ENCODE results near the gene ZNF208.
A peak's percentile ranks its signal among the peaks of the same experiment; 100 is the strongest.
"Not testable (repeated sequence)": the region's sequence is repeated elsewhere in the genome, so short reads cannot be mapped to it uniquely, and the experiment has no call there.

Gene ZNF208

DNA sequence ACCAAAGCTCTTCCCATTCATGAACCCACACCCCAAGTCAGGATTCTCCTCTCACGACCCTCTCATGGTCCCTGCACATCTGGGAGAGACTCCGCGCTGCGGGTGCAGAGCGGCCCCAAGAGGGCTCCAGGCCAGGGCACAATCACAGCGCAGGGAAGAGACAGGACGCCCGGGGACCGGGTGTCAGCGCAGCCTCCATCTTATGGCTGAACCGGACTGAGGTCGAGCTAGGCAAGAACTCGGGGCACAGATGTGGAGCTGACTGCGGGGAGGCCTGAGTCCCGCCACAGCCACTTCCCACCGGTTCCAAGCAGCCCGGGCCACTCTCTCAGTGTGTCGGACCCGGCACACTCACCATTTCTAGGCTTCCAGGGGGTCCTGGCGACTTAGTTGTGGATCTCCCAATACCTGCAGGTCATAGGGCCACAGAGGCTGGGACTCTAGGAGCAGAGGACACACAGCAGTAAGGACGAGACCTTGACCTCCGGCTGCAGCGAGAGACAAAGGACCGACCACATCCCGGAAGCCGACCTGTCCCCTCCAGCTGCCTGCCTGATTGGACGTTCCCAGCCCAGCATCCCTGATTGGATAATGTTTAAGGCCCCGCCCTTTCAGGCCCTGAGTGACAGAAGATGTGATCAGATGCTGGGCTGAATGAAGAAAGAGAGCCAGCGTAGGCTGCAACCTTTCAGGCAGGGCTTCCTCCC, at the start of gene ZNF208:
TSS of gene ZNF208 (minus strand) at position 507 of the 707 bp plus-strand sequence. CDS start at position 358, 149 bp downstream.
- DNase-seq (ENCODE audit: low spot score), result peak; percentile 18

DNA sequence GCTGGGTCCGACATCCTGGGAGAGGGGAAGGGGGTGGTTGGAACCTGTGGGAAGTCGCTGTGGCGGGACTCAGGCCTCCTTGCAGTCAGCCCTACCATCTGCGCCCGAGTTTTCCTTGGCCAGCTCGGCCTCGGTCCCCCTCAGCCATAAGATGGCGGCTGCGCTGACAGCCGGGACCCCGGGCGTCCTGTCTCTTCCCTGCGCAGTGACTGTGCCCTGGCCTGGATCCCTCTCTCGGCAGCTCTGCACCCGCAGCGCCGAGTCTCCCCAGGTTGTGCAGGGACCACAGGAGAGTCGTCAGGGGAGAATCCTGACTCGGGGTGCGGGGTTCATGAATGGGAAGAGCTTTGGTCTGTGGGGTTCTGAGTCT, 41.9 kb upstream of the ZNF208 start:
- no peak for DNase-seq (ENCODE audit: low spot score)

GRCh38 chr19:22041151-22041550, 30.4 kb upstream of the ZNF208 start:
- DNase-seq (ENCODE audit: low spot score), result not testable (repeated sequence)

DNA sequence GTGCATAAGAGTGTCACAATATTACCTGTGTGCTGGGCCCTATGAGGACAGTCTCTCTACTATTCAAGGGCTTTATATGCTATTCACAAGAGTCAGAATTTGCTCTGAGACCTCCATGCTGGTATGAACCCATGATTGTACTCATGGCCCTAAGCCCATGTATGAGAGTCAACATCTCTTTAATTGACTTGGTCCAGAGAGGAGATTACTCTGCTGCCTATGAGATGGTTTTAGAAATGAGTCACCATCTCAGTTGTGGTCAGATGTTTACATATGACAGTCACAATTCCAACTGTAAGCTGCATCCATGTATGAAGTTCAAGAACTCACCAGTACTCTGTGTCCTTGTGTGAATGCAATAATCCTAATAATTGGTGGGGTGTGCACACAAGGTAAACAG, 19.9 kb upstream of the ZNF208 start:
- DNase-seq (ENCODE audit: low spot score), result no peak

DNA sequence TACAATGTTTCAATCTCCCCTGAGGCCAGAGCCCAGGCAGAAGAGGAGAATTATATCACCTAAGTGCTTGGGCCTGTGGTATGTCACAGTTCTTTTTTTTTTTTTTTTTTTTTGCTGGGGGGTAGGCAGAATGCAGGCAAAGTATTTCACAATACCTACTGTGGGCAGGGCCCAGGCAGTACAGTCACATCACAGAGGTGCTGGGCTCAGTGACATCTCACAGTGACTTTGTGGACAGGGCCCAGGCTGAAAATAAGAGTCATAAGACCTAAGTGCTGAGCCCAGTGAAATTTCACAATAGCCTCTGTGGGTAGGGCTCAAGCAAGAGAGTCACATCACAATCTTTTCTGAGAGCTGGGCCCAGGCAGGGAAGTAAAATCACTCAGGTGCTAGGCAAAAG, 15.9 kb upstream of the ZNF208 start:
- no peak for DNase-seq (ENCODE audit: low spot score)

DNA sequence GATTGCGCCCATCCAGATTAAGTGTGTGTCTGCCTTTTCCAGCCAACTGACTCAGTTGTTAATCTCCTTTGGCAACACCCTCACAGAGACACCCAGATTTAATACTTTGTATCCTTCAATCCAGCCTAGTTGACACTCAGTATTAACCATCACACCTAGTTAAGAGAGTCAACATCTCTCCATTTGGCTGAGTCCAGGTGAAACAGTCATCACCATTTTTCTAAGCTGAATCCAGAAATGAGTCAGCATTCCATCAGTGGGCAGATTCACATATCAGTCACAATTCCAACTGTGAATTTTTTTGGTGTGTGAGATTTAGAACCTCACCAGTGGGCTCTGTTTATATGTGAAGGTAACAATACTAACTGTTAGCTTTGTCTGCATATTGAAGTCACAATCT, 14.8 kb upstream of the ZNF208 start:
- not testable (repeated sequence) for DNase-seq (ENCODE audit: low spot score)

DNA sequence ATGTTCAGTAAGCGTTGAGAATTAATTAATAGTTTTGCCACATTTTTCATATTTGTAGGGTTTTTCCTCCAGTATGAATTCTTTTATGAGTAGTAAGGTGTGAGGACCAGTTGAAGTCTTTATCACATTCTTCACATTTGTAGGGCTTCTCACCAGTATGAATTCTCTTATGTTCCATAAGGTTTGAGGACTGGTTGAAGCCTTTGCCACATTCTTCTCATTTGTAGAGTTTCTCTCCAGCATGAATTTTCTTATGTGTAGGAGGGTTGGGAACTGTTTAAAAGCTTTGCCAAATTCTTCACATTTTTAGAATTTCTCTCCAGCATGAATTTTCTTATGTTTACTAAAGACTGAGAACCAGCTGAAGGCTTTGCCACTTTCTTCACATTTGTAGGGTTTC, 40.3 kb downstream of the ZNF208 start:
- no peak for DNase-seq (ENCODE audit: low spot score)

DNA sequence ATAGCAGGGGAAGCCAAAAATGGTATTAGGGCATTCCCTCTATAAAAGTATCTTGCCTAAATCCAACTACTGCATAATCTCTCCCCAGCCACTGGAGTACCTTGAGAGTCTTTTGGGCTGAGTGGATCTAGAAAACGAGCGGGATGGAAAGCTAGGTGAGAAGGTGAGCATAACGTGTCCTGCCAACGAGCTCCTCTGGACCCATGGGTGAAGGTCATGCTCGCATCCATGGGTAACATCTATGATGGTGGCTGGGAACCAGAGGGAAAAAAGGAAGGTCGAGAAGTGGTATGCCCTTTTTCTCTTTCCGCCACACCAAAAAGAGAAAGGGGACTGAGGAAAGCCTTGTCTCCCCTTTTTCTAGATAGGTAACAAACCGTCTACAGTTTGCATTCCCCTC, 63.0 kb downstream of the ZNF208 start:
- no peak for DNase-seq (ENCODE audit: low spot score)

DNA sequence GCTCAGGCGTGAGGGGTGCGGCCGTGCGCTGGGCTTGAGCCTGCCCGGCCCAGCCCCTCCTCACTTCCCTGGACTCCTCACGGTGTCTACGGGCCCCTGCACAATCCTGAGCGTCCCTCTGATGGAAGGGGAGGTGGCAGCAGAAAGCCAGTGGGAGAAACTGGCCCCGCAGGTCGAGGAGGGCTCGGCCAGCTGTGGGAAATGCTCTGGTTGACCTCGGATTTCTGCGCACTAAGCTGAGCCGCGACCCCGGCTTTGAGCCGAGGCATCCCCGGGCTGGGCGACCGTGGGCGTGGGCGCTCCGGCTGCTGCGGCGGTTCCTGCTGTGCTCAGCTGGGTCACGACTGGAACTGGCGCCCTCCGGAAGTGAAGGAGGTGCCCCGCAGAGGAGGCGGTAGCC, 70.1 kb downstream of the ZNF208 start:
- DNase-seq (ENCODE audit: low spot score), result no peak

DNA sequence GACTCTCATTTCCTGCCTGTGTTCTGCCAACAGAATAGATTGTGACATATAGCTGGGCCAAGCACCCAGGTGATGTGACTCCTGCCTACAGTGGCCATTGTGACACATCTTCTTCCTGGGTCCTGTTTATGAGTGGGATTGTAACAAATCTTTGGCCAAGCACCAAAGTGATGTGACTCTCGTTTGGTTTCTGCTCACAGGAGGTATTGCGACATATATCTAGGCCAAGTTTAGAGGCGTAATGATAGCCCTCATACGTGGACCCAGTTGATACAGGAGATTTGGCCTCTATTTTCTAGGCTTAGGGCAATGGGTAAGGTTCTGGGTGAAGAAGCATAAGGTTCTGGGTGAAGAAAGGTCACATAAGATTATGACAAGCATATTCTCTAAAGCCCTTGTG, 76.2 kb downstream of the ZNF208 start:
- DNase-seq (ENCODE audit: low spot score), result no peak

DNA sequence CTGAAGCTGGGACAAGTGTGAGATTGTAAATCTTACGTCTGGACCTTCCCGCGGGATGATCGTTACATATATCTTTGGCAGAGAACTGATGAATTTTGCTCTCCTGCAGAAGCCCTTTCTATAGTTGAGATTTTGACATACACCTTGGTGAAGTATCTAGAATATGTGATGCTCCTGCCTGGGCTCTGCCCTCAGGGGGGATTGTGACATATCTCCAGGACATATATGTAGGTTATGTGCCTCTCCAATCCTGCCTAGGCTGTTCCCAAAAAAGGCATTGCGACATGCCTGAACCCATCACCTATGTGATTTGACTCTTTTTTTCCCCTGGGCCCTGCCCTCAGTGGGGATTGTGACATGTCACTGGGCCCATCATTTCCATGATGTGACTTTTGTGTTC, 76.6 kb downstream of the ZNF208 start:
- DNase-seq (ENCODE audit: low spot score), result no peak

- no peak for DNase-seq (ENCODE audit: low spot score)
Measured at GRCh38 chr19:21922276-21922675, 88.5 kb downstream of the ZNF208 start.

- DNase-seq (ENCODE audit: low spot score), result no peak
Measured at GRCh38 chr19:21921691-21922180, 89.0 kb downstream of the ZNF208 start.

- no peak for DNase-seq (ENCODE audit: low spot score)
Measured at GRCh38 chr19:21915411-21915810, 95.3 kb downstream of the ZNF208 start.

- no peak for DNase-seq (ENCODE audit: low spot score)
Measured at GRCh38 chr19:21912654-21913053, 98.1 kb downstream of the ZNF208 start.

GRCh38 chr19:21910318-21910717, 100.4 kb downstream of the ZNF208 start:
- DNase-seq (ENCODE audit: low spot score), result peak; percentile 52

DNA sequence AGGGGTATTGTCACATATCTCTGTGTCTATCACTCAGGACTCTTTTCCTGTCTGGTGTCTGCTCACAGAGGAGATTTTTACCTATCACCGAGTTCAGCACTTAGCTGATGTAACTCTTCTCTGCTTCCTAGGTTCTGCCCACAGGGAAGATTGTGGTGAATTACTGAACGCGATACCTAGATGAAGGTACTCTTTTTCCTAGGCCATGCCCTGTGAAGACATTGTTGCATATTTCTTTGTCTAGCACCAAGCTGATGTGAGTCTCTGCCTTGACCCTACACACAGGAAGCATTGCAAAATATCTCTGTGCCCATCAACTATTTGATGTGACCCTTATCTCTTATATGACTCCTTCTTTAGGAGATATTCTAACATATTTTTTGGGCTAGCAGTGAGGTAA, 102.7 kb downstream of the ZNF208 start:
- no peak for DNase-seq (ENCODE audit: low spot score)

- no peak for DNase-seq (ENCODE audit: low spot score)
Measured at GRCh38 chr19:21907516-21907915, 103.2 kb downstream of the ZNF208 start.

DNA sequence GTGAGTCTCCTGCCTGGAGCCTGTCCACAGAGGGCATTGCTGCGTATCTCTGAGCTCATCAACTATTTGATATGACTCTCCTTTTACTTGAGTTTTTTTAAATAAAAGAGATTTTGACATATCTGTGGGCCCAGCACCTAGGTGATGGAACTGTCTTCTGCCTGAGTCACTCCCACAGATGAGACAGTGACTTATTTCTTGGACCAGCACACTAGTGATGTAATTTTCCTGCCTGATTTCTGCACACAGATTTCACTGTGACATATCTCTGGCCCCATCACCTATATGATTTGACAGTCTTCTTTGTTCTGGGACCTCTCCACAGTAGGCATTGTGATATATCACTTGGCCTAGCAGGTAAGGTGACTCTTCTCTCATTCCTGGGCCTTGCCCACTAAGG, 108.2 kb downstream of the ZNF208 start:
- no peak for DNase-seq (ENCODE audit: low spot score)

DNA sequence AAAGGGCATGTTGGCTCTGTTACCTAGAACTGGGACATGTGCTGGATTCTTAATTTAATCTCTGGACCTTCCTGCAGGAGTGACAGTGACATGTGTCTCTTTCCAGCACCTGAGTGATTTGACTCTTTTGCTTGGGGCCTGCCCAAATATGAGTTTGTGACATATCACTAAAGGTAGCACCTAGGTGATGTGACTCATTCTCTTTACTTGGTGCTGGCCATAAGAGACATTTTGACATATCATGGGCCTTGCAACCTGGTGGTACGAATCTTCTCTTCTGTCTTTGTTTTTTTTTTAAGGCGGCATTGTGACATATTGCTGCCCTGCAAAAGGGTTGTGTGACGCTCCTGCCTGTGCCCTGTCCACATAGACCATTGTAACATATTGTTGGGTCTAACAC, 108.9 kb downstream of the ZNF208 start:
- DNase-seq (ENCODE audit: low spot score), result no peak

DNA sequence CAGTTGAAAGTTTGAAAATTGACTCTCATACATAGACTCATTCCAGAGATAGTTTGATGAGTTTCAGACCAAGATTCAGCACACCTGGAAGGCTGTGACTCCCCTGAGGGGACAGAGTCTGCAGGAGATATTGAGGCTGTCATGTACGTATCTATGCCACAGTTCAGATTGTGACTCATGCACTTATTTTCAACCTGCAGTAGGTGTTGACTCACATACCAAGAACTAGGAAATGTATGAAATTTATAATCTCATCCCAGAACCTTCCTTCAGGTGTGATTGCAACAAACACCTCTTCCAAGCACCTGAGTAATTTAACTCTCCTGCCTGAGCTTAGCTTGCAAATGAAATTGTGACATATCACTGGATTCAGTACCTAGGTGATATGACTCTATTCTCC, 110.3 kb downstream of the ZNF208 start:
- peak; percentile 49 for DNase-seq (ENCODE audit: low spot score)

DNA sequence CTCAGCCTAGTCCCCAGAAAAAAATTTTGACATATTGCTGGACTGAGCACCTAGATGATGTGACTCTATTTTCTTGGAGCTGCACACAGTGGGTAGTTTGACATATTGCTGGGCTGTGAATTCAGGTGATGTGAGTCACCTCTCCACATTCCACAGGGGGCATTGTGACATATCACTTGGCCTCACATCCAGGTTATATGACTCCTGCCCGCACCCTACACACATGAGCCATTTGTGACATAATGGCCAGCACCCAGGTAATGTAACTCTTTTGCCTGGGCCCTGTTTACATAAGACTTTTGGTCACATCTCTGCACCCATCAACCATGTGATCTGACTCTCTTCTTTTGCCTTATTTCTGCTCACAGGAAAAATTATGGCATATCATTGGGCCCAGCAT, 119.7 kb downstream of the ZNF208 start:
- DNase-seq (ENCODE audit: low spot score), result no peak

DNA sequence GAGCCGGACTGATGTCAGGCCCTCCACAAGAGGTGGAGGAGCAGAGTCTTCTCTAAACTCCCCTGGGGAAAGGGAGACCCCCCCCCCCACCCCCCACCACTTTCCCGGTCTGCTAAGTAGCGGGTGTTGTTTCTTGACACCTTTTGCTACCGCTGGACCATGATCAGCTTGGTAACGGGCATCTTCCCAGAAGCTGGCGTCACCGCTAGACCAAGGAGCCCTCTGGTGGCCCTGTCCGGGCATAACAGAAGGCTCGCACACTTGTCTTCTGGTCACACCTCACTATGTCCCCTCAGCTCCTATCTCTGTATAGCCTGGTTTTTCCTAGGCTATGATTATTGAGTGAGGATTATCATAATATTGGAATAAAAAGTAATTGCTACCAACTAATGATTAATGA, 120.7 kb downstream of the ZNF208 start:
- DNase-seq (ENCODE audit: low spot score), result not testable (repeated sequence)

- DNase-seq (ENCODE audit: low spot score), result not testable (repeated sequence)
Measured at GRCh38 chr19:21885516-21885915, 125.2 kb downstream of the ZNF208 start.

All from kidney tubule cell (primary cell).